HepG2 (cell line): ENCODE data around the gene ACAP2. TPM values are rescaled to one million over a fixed set of nuclear protein-coding genes. Genes with fewer than 3 reads are reported as not detected.

Experiments used
- ATAC-seq: fragments of 200-7000 bp; cut with Tn5 transposase; 3 replicates; pipeline ENCODE4 v1.9.1; 2020; ENCODE audit warnings: mild to moderate bottlenecking, moderate library complexity
- BruUV-seq: library from RNA; stranded (reverse); fragments of 400-500 nt; replicated peaks from 2 replicates; lab custom pipeline; 2021; lab: Mats Ljungman, UMichigan
- CTCF ChIA-PET: fragments of 300-600 bp; formaldehyde crosslinking; extraction: SDS; loops from one replicate; lab custom pipeline; 2021; ENCODE audit warnings: low total read pairs, inconsistent platforms, low intra/inter-chr PET ratio; lab: Yijun Ruan, JAX
- POLR2A ChIA-PET: fragments of 350-600 bp; sonication (Branson Sonifier 250); formaldehyde crosslinking; loops from one replicate; lab custom pipeline; 2020; ENCODE audit warnings: antibody characterized with exemption, inconsistent platforms; lab: Yijun Ruan, JAX
- DNase-seq: peaks from one replicate; pipeline ENCODE4 v3.0.0-alpha.2; 2015; ENCODE audit warnings: low spot score
- FAIRE-seq: peaks from 3 replicates; lab custom pipeline; 2011; peaks lifted over from hg19 to GRCh38; lab: Jason Lieb, UNC
- H2AFZ ChIP-seq: one replicate; pipeline ENCODE4 v1.6.1; 2011; ENCODE audit warnings: low read length, inconsistent platforms
- H3K27ac ChIP-seq: fragments of 300-600 bp; 3 replicates; pipeline ENCODE4 v1.8.0; 2011; ENCODE audit warnings: mixed run types, mild to moderate bottlenecking, mixed read lengths, low read length, inconsistent platforms; ENCODE audit not compliant: insufficient read depth; ENCODE audit errors: extremely low read length
- H3K27me3 ChIP-seq, 2 experiments: fragments of 200-600 bp in 1 of 2; 2 replicates in 1 of 2; 3 replicates in 1 of 2; pipeline versions ENCODE4 v1.6.0 to v1.8.0; 2011; ENCODE audit warnings: low read length in 2 of 2, mild to moderate bottlenecking in 2 of 2, moderate library complexity in 2 of 2, inconsistent platforms in 1 of 2; ENCODE audit not compliant: insufficient read depth in 2 of 2, control insufficient read depth in 1 of 2
- H3K36me3 ChIP-seq, 2 experiments: fragments of 200-600 bp in 1 of 2; replicated peaks in 1 of 2; 2 replicates in 1 of 2; 3 replicates in 1 of 2; pipeline versions ENCODE4 v1.5.1 to v1.8.0; 2011; ENCODE audit warnings: low read length in 2 of 2, inconsistent platforms in 1 of 2; ENCODE audit not compliant: insufficient read depth in 2 of 2, control insufficient read depth in 1 of 2
- H3K4me1 ChIP-seq: 2 replicates; pipeline ENCODE4 v1.5.1; 2012; ENCODE audit warnings: low read length, inconsistent platforms; ENCODE audit not compliant: insufficient read depth
- H3K4me2 ChIP-seq: 2 replicates; pipeline ENCODE4 v1.6.0; 2011; ENCODE audit warnings: low read depth, low read length, inconsistent platforms
- H3K4me3 ChIP-seq, 3 experiments: fragments of 200-600 bp in 1 of 3; sonication (generic), shearing (Covaris generic) in 1 of 3; replicated peaks in 1 of 3; 2 replicates each; pipeline ENCODE4 v1.5.1; 2011 to 2016; ENCODE audit warnings: low read length in 3 of 3, inconsistent platforms in 2 of 3, low read depth in 2 of 3, mild to moderate bottlenecking in 2 of 3, control low read depth in 1 of 3, mixed read lengths in 1 of 3; ENCODE audit not compliant: insufficient read depth in 1 of 3
- H3K79me2 ChIP-seq: one replicate; pipeline ENCODE4 v1.6.1; 2011; ENCODE audit warnings: low read length, inconsistent platforms; ENCODE audit not compliant: insufficient read depth
- H3K9ac ChIP-seq: 2 replicates; pipeline ENCODE4 v1.6.0; 2011; ENCODE audit warnings: mild to moderate bottlenecking, low read depth, low read length, inconsistent platforms; ENCODE audit not compliant: insufficient read depth
- H3K9me3 ChIP-seq: 2 replicates; pipeline ENCODE4 v1.5.1; 2012; ENCODE audit warnings: mild to moderate bottlenecking, low read length
- H4K20me1 ChIP-seq: 2 replicates; pipeline ENCODE4 v1.6.0; 2011; ENCODE audit warnings: inconsistent platforms, mild to moderate bottlenecking, low read length, moderate library complexity; ENCODE audit not compliant: insufficient read depth
- BCL6 ChIP-seq: IDR thresholded peaks from 2 replicates; pipeline ENCODE4 v1.6.1; 2016; ENCODE audit warnings: missing genetic modification reagents, missing compliant biosample characterization
- FOXO1 ChIP-seq: sonication (generic); formaldehyde crosslinking; IDR thresholded peaks from 2 replicates; pipeline ENCODE4 v1.4.0; 2020; ENCODE audit warnings: missing genetic modification reagents
- MAF1 ChIP-seq: sonication (generic); formaldehyde crosslinking; IDR thresholded peaks from 2 replicates; pipeline ENCODE4 v1.5.0; 2020; ENCODE audit warnings: missing genetic modification reagents, borderline replicate concordance
- MZF1 ChIP-seq: sonication (generic); formaldehyde crosslinking; IDR thresholded peaks from 2 replicates; pipeline ENCODE4 v1.8.1; 2023; ENCODE audit warnings: mild to moderate bottlenecking, missing genetic modification reagents, borderline replicate concordance
- NONO ChIP-seq, 2 experiments: fragments of 450-650 bp in 1 of 2; sonication (generic) in 1 of 2; formaldehyde crosslinking in 1 of 2; IDR thresholded peaks in 1 of 2; conservative IDR thresholded peaks in 1 of 2; 2 replicates each; pipeline versions ENCODE4 v1.6.1 to v1.8.0; 2017 to 2022; ENCODE audit warnings: mild to moderate bottlenecking in 1 of 2, missing genetic modification reagents in 1 of 2, moderate library complexity in 1 of 2
- RORA ChIP-seq: sonication (generic); formaldehyde crosslinking; IDR thresholded peaks from 2 replicates; pipeline ENCODE4 v1.5.0; 2020; ENCODE audit warnings: mild to moderate bottlenecking, missing genetic modification reagents, moderate library complexity
- SRF ChIP-seq: IDR thresholded peaks from 2 replicates; pipeline ENCODE4 v1.6.1; 2011; ENCODE audit warnings: mild to moderate bottlenecking, low read depth, low read length, moderate library complexity
- ZKSCAN1 ChIP-seq: fragments of 150-350 bp; IDR thresholded peaks from 2 replicates; pipeline ENCODE4 v1.6.1; 2014; ENCODE audit warnings: low read length
- WGBS: methylation state at CpG from one replicate; pipeline ENCODE4 v1.1.6; 2017; ENCODE audit warnings: low lambda C conversion rate; 5-methylcytosine and 5-hydroxymethylcytosine counted together
- in situ Hi-C: cut with HindIII; loops from 2 replicates; pipeline ENCODE4 v1.10.0; 2017; ENCODE audit warnings: low pct_unique_long_range_greater_than_20kb; ENCODE audit not compliant: extremely low pct_ligation_motif_present
- intact Hi-C: fragments of 100-400 bp; cut with micrococcal nuclease; formaldehyde crosslinking; loops from one replicate; pipeline ENCODE4 v1.10.0; 2022; ENCODE audit not compliant: unreplicated experiment
- polyA plus RNA-seq, 8 experiments: library from polyadenylated mRNA; depleted of rRNA in 3 of 8; stranded (reverse) in 7 of 8; unstranded in 1 of 8; fragments of >200 nt; fragmentation: Illumina TruSeq in 4 of 8; extraction: Trizol in 4 of 8; gene quantifications; 2 replicates each; pipeline versions ENCODE4 v1.2.1 to v1.2.3, GENCODE V29; 2011 to 2016; ENCODE audit warnings: low read depth in 4 of 8, missing spikeins in 1 of 8, mixed read lengths in 1 of 8; ENCODE audit not compliant: insufficient read depth in 1 of 8
- total RNA-seq, 5 experiments: library from RNA; depleted of rRNA; stranded (reverse); fragments of >200 nt; fragmentation: Illumina TruSeq; extraction: Trizol; gene quantifications; 2 replicates each; pipeline ENCODE4 v1.2.3, GENCODE V29; 2016; ENCODE audit warnings: low read depth in 1 of 5
- TF ChIP-seq, protein P1 (sequence below): sonication (generic); formaldehyde crosslinking; IDR thresholded peaks from 2 replicates; pipeline ENCODE4 v1.4.0; 2020; ENCODE audit warnings: missing genetic modification reagents
- TF ChIP-seq, protein P2 (sequence below): IDR thresholded peaks from 2 replicates; pipeline ENCODE4 v1.6.1; 2018; ENCODE audit warnings: missing genetic modification reagents, mild to moderate bottlenecking, missing compliant biosample characterization
- TF ChIP-seq, protein P3 (sequence below): sonication (generic); formaldehyde crosslinking; IDR thresholded peaks from 2 replicates; pipeline ENCODE4 v1.4.0; 2020; ENCODE audit warnings: missing genetic modification reagents

The ACAP2 gene
- total and polyA plus RNA-seq, 2 of the 13 experiments (the other 11 are each of a cell fraction or from before 2014, with no cell fraction given) = 7.3 to 23.9 TPM

DNA sequence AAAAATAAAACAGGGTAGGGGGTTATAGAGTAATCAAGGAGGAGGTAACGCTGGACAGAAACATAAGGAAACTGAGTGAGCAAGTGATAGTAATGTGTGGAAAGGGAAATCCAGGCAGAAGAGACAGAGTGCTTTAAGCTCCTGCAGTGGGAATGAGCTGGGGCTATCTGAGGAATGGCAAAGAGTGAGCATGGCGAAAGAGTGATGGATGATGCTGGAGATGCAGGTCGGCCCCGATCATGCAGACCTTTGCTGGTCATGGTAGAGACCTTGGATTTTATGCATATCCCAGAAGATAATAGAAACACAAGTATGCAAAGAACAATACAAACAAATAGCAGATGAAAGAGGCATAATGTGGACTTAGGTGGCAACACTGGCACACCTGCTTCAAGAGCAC is 26.0 kb upstream of the ACAP2 start:
- DNase-seq (no peak), FAIRE-seq (no peak), ATAC-seq (no peak)
- H2AFZ ChIP-seq = no peak overlapping the region
- H3K79me2 ChIP-seq = no peaks in the 10 kb centered on the region
- ChIA-PET POLR2A (no interaction called here), CTCF (no interaction called here)
- H3K27ac ChIP-seq = no peak overlapping the region
- in situ Hi-C loops = no loop called here
- no peaks in the 10 kb centered on the region for H4K20me1 ChIP-seq
- H3K27me3 ChIP-seq = peaks cover 0 to 4% of the 10 kb centered on the region in 2 experiments; a peak in 2 of 5 replicates
- no TSS peak for BruUV-seq
- 45% methylated on average over 4 of the region's 4 CpGs for WGBS
- H3K9me3 ChIP-seq = no peaks in the 10 kb centered on the region
- H3K9ac ChIP-seq = no peak overlapping the region
- H3K4me3 ChIP-seq = no peak overlapping the region
- 0 out of 2 replicates have a peak, but pooled peaks cover under 1% of the 10 kb centered on the region for H3K4me1 ChIP-seq
- intact Hi-C loops = no loop called here
- no peak for TF ChIP-seq MAF1 (CRISPR knock-in tag)
- H3K4me2 ChIP-seq = no peak overlapping the region
- no peaks in the 10 kb centered on the region for H3K36me3 ChIP-seq

DNA sequence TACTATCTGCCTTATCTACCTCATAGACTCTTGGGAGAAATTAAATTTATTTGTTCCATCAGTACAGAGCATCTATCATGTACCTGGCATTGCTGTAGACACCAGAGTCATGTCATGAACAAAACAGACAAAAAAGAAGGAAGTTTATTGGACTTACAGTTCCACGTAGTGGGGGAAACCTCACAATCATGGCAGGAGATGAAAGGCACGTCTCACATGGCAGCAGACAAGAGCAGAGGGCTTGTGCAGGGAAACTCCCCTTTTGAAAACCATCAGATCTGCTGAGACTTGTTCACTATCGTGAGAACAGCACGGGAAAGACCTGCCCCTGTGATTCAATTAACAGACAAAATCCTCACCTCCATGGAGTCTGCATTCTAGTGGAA is 25.6 kb upstream of the ACAP2 start:
- Histone ChIP-seq H2AFZ (no peak overlapping the region), H3K79me2 (no peaks in the 10 kb centered on the region), H3K4me3 (no peak overlapping the region), H3K27ac (no peak overlapping the region), H3K9ac (no peak overlapping the region), H3K4me1 (no peaks in the 10 kb centered on the region), H3K36me3 (no peaks in the 10 kb centered on the region), H3K4me2 (no peak overlapping the region), H3K27me3 (peaks cover 0 to 4% of the 10 kb centered on the region in 2 experiments; a peak in 2 of 5 replicates), H4K20me1 (no peaks in the 10 kb centered on the region), H3K9me3 (no peaks in the 10 kb centered on the region)
- no TSS peak for BruUV-seq
- WGBS = 0% methylated on average over 4 of the region's 4 CpGs
- CTCF ChIA-PET = no interaction called here
- DNase-seq (no peak), FAIRE-seq (no peak), ATAC-seq (no peak)
- POLR2A ChIA-PET = no interaction called here
- in situ Hi-C loops = no loop called here
- intact Hi-C loops = no loop called here
- TF ChIP-seq NONO (IDR thresholded peaks at IDR 0.05) (no peak), NONO (CRISPR knock-in tag; conservative IDR thresholded peaks at IDR 0.05) (no peak), BCL6 (CRISPR knock-in tag) (no peak), RORA (CRISPR knock-in tag) (no peak), FOXO1 (CRISPR knock-in tag) (no peak), SRF (no peak), MZF1 (no peak), ZKSCAN1 (no peak)
- TF ChIP-seq, protein P1, sequence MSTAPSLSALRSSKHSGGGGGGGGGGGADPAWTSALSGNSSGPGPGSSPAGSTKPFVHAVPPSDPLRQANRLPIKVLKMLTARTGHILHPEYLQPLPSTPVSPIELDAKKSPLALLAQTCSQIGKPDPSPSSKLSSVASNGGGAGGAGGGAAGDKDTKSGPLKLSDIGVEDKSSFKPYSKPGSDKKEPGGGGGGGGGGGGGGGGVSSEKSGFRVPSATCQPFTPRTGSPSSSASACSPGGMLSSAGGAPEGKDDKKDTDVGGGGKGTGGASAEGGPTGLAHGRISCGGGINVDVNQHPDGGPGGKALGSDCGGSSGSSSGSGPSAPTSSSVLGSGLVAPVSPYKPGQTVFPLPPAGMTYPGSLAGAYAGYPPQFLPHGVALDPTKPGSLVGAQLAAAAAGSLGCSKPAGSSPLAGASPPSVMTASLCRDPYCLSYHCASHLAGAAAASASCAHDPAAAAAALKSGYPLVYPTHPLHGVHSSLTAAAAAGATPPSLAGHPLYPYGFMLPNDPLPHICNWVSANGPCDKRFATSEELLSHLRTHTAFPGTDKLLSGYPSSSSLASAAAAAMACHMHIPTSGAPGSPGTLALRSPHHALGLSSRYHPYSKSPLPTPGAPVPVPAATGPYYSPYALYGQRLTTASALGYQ = no peak
- TF ChIP-seq, protein P2, sequence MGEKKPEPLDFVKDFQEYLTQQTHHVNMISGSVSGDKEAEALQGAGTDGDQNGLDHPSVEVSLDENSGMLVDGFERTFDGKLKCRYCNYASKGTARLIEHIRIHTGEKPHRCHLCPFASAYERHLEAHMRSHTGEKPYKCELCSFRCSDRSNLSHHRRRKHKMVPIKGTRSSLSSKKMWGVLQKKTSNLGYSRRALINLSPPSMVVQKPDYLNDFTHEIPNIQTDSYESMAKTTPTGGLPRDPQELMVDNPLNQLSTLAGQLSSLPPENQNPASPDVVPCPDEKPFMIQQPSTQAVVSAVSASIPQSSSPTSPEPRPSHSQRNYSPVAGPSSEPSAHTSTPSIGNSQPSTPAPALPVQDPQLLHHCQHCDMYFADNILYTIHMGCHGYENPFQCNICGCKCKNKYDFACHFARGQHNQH (CRISPR knock-in tag) = no peak
- TF ChIP-seq, protein P3, sequence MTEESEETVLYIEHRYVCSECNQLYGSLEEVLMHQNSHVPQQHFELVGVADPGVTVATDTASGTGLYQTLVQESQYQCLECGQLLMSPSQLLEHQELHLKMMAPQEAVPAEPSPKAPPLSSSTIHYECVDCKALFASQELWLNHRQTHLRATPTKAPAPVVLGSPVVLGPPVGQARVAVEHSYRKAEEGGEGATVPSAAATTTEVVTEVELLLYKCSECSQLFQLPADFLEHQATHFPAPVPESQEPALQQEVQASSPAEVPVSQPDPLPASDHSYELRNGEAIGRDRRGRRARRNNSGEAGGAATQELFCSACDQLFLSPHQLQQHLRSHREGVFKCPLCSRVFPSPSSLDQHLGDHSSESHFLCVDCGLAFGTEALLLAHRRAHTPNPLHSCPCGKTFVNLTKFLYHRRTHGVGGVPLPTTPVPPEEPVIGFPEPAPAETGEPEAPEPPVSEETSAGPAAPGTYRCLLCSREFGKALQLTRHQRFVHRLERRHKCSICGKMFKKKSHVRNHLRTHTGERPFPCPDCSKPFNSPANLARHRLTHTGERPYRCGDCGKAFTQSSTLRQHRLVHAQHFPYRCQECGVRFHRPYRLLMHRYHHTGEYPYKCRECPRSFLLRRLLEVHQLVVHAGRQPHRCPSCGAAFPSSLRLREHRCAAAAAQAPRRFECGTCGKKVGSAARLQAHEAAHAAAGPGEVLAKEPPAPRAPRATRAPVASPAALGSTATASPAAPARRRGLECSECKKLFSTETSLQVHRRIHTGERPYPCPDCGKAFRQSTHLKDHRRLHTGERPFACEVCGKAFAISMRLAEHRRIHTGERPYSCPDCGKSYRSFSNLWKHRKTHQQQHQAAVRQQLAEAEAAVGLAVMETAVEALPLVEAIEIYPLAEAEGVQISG (CRISPR knock-in tag) = no peak
